Testis (tissue), 3 donors: Measurements from ENCODE around the gene NDUFA8. TPM values are rescaled to one million over a fixed set of nuclear protein-coding genes. Genes with fewer than 3 reads are reported as not detected.

Experiments
- DNase-seq: peaks from one replicate; pipeline ENCODE4 v3.0.0-alpha.2; 2019
- H3K27ac ChIP-seq, 2 donors: fragments of 200-600 bp; sonication (generic); one replicate each; pipeline ENCODE4 v1.5.1; 2019
- H3K27me3 ChIP-seq: fragments of 200-600 bp; sonication (generic); one replicate; pipeline ENCODE4 v1.5.1; 2019
- H3K36me3 ChIP-seq: fragments of 200-600 bp; sonication (generic); one replicate; pipeline ENCODE4 v1.5.1; 2017; ENCODE audit warnings: low read depth; ENCODE audit errors: missing control alignments
- H3K4me1 ChIP-seq: fragments of 200-600 bp; sonication (generic); one replicate; pipeline ENCODE4 v1.5.1; 2019
- H3K4me3 ChIP-seq, 2 donors: fragments of 200-600 bp; sonication (generic); one replicate each; pipeline ENCODE4 v1.5.1; 2017 to 2019
- H3K9me3 ChIP-seq: fragments of 200-600 bp; sonication (generic); one replicate; pipeline ENCODE4 v1.5.1; 2017
- CTCF ChIP-seq, 3 experiments: fragments of 450-650 bp in 2 of 3; fragments of 200-600 bp in 1 of 3; sonication (generic) in 1 of 3; IDR thresholded peaks; one replicate each; pipeline ENCODE4 v1.5.1; 2016 to 2019; ENCODE audit warnings: antibody characterized with exemption in 3 of 3, mild to moderate bottlenecking in 2 of 3, moderate library complexity in 1 of 3
- POLR2A ChIP-seq: fragments of 450-650 bp; IDR thresholded peaks from one replicate; pipeline ENCODE4 v1.6.1; 2017; ENCODE audit warnings: antibody characterized with exemption, mild to moderate bottlenecking, moderate library complexity
- WGBS, 2 donors: methylation state at CpG; one replicate each; pipeline ENCODE4 v1.1.5; 2018; 5-methylcytosine and 5-hydroxymethylcytosine counted together
- intact Hi-C: fragments of 100-400 bp; cut with DNase I; formaldehyde crosslinking; loops from one replicate; pipeline ENCODE4 v1.15.1; 2023; ENCODE audit warnings: low total_unique reads
- polyA plus RNA-seq: library from polyadenylated mRNA; stranded (reverse); fragments of 350-450 nt; fragmentation: Illumina TruSeq; extraction: RNeasy Lipid Tissue Mini Kit (QIAGEN cat#74804); gene quantifications from one replicate; pipeline ENCODE4 v1.2.3, GENCODE V29; 2014; ENCODE audit warnings: low read depth, low replicate concordance; ENCODE audit not compliant: insufficient read depth
- total RNA-seq, 2 donors: library from RNA; depleted of rRNA; stranded (reverse); fragments of >200 nt; gene quantifications; one replicate each; pipeline ENCODE4 v1.2.3, GENCODE V29; 2016

NDUFA8 gene
- total and polyA plus RNA-seq, 3 donors from 2014 or later, result 59.4 to 219 (median 62.1) TPM

DNA sequence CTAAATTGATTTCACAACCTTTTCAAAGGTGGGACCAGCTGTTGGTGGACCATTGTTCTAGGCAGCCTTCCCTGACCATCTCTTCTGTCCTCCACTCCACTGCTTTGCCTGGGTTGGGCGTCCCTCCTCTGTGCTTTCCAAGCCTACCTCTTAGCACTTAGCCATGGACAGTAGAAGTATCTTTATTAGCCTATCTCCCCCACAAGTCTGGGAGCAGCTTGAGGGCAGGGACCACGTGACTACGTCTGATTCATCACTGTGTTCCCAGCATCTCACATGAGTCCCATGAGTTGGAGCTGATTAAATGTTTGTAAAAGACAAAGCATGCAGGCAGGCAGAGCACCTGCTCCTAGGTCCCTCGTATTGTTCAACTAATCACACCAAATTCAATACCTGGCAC is 21.1 kb upstream of the NDUFA8 start:
- Histone ChIP-seq H3K4me1 (no peaks in the 10 kb centered on the region), H3K4me3 (no peak overlapping the region), H3K36me3 (no peaks in the 10 kb centered on the region), H3K27ac (no peak overlapping the region), H3K9me3 (no peaks in the 10 kb centered on the region), H3K27me3 (no peaks in the 10 kb centered on the region)
- no peak for TF ChIP-seq POLR2A
- no peak for TF ChIP-seq CTCF (IDR thresholded peaks at IDR 0.05)
- DNase-seq, result peak; percentile 54
- WGBS, 2 donors, result 25 to 29% methylated on average over 4 of the region's 4 CpGs
- intact Hi-C loops, result no loop called here

GRCh38 chr9:122179690-122180074 is 20.1 kb upstream of the NDUFA8 start:
- H3K27ac ChIP-seq, result no peak overlapping the region
- H3K36me3 ChIP-seq, result no peaks in the 10 kb centered on the region
- no peak for DNase-seq
- 72 to 80% methylated on average over 2 of the region's 2 CpGs for WGBS, 2 donors
- intact Hi-C loops, result no loop called here
- H3K27me3 ChIP-seq, result no peaks in the 10 kb centered on the region
- no peaks in the 10 kb centered on the region for H3K9me3 ChIP-seq
- H3K4me3 ChIP-seq, result no peak overlapping the region
- H3K4me1 ChIP-seq, result no peaks in the 10 kb centered on the region
- TF ChIP-seq CTCF (IDR thresholded peaks at IDR 0.05) (no peak), POLR2A (no peak)

DNA sequence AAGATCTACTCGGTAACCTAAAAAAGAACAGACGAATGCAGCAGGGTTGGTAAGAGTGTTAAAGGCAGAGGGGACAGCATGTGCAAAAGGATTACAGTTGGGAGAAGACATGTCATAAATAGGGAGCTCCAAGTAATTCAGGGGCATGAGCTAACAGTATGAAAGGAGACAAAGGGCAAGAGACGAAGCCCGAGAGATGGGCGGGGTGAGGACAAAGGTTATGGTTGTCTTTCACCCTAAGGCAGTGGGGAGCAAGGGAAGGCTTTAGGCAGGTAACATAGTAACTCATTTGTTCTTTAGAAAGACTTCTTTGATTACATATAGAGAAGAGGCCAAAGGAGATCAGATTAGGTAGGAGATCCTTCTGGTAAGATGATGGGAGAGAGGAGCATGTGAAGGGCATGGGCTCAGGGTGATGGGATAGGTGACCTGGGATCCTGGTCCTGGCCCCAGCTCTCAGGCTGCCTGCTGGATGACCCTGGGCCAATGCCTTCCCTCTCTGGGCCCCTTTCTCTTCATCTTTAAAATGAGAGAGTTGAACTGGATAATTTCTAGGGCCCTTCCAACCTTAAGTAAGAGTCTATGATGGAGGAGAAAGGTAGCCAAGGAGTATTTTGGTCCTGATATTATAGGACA is 19.6 kb upstream of the NDUFA8 start:
- Histone ChIP-seq H3K4me3 (no peak overlapping the region), H3K27me3 (no peaks in the 10 kb centered on the region), H3K9me3 (no peaks in the 10 kb centered on the region), H3K4me1 (no peaks in the 10 kb centered on the region), H3K36me3 (no peaks in the 10 kb centered on the region), H3K27ac (no peak overlapping the region)
- WGBS, 2 donors, result 86 to 92% methylated on average over 5 of the region's 5 CpGs
- intact Hi-C loops, result no loop called here
- TF ChIP-seq POLR2A (no peak), CTCF (IDR thresholded peaks at IDR 0.05) (no peak)
- DNase-seq, result no peak

- WGBS, 2 donors, result 91 to 92% methylated on average over 2 of the region's 2 CpGs
- no peaks in the 10 kb centered on the region for H3K36me3 ChIP-seq
Measured at GRCh38 chr9:122176916-122177315, 17.3 kb upstream of the NDUFA8 start.

More at GRCh38 chr9:122176916-122177315, 17.3 kb upstream of the NDUFA8 start:
- no peak for DNase-seq
- TF ChIP-seq CTCF (IDR thresholded peaks at IDR 0.05) (no peak), POLR2A (no peak)
- intact Hi-C loops, result no loop called here
- no peaks in the 10 kb centered on the region for H3K4me1 ChIP-seq
- H3K27ac ChIP-seq, result no peak overlapping the region
- H3K27me3 ChIP-seq, result no peaks in the 10 kb centered on the region
- H3K9me3 ChIP-seq, result no peaks in the 10 kb centered on the region
- H3K4me3 ChIP-seq, result no peak overlapping the region
